ENCODE data around the gene CCSER2.
"Not testable (repeated sequence)": the region's sequence is repeated elsewhere in the genome, so short reads cannot be mapped to it uniquely, and the experiment has no call there.

The CCSER2 gene

GRCh38 chr10:84311576-84311975, 16.8 kb upstream of the CCSER2 start:
- DNase-seq (ENCODE audit: low spot score) = no peak

GRCh38 chr10:84312816-84313215, 15.6 kb upstream of the CCSER2 start:
- no peak for DNase-seq (ENCODE audit: low spot score)

- DNase-seq (ENCODE audit: low spot score) = no peak
Observed at GRCh38 chr10:84314275-84314674, 14.1 kb upstream of the CCSER2 start.

- no peak for DNase-seq (ENCODE audit: low spot score)
Observed at GRCh38 chr10:84317174-84317573, 11.2 kb upstream of the CCSER2 start.

- no peak for DNase-seq (ENCODE audit: low spot score)
Observed at GRCh38 chr10:84321902-84322301, 6.5 kb upstream of the CCSER2 start.

- DNase-seq (ENCODE audit: low spot score) = not testable (repeated sequence)
Observed at GRCh38 chr10:84323566-84323965, 4.8 kb upstream of the CCSER2 start.

GRCh38 chr10:84326995-84327394, 1.4 kb upstream of the CCSER2 start:
- DNase-seq (ENCODE audit: low spot score) = not testable (repeated sequence)

GRCh38 chr10:84329196-84329611, 815 bp downstream of the CCSER2 start:
- peak; percentile 45 for DNase-seq (ENCODE audit: low spot score)

GRCh38 chr10:84329986-84330651, 1.7 kb downstream of the CCSER2 start:
- DNase-seq (ENCODE audit: low spot score) = no peak

GRCh38 chr10:84331091-84331490, 2.7 kb downstream of the CCSER2 start:
- DNase-seq (ENCODE audit: low spot score) = no peak

GRCh38 chr10:84333864-84334451, 5.6 kb downstream of the CCSER2 start:
- DNase-seq (ENCODE audit: low spot score) = no peak

GRCh38 chr10:84334811-84335210, 6.4 kb downstream of the CCSER2 start:
- no peak for DNase-seq (ENCODE audit: low spot score)

GRCh38 chr10:84335516-84335915, 7.1 kb downstream of the CCSER2 start:
- DNase-seq (ENCODE audit: low spot score) = no peak

GRCh38 chr10:84336406-84337090, 8.2 kb downstream of the CCSER2 start:
- no peak for DNase-seq (ENCODE audit: low spot score)

- DNase-seq (ENCODE audit: low spot score) = no peak
Observed at GRCh38 chr10:84337199-84337598, 8.8 kb downstream of the CCSER2 start.

- no peak for DNase-seq (ENCODE audit: low spot score)
Observed at GRCh38 chr10:84339025-84339424, 10.6 kb downstream of the CCSER2 start.

GRCh38 chr10:84340187-84340586, 11.8 kb downstream of the CCSER2 start:
- no peak for DNase-seq (ENCODE audit: low spot score)

GRCh38 chr10:84340632-84341537, 12.5 kb downstream of the CCSER2 start:
- DNase-seq (ENCODE audit: low spot score) = no peak

GRCh38 chr10:84341538-84341856, 13.1 kb downstream of the CCSER2 start:
- DNase-seq (ENCODE audit: low spot score) = no peak

GRCh38 chr10:84341983-84342382, 13.6 kb downstream of the CCSER2 start:
- DNase-seq (ENCODE audit: low spot score) = no peak

- DNase-seq (ENCODE audit: low spot score) = no peak
Observed at GRCh38 chr10:84342584-84342983, 14.2 kb downstream of the CCSER2 start.

- no peak for DNase-seq (ENCODE audit: low spot score)
Observed at GRCh38 chr10:84343831-84344230, 15.4 kb downstream of the CCSER2 start.

Data from cerebellar cortex (tissue), 1 donor.